ENCODE results near the gene SLAMF9. TPM values are rescaled to one million over a fixed set of nuclear protein-coding genes. Genes with fewer than 3 reads are reported as not detected.

The SLAMF9 gene
- total RNA-seq, 1 experiment from 2014 or later, result not detected

DNA sequence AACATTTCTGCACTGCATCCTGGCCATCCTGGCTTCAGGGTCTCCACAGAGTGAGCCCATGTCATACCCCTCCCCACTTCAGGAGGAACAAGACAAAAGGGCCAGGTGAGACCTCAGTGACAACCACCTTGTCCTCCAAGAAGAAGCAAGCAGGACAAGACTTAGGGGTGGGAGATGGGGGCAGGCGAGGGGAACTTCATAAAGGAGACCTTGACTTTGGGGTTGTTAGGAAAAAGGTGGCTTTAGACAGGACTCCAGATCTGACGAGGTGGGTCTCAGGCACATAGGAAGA is 24.0 kb upstream of the SLAMF9 start:
- intact Hi-C loops (cut with micrococcal nuclease; ENCODE audit: unreplicated experiment), result no loop called here
- CTCF ChIA-PET, result no interaction called here
- Histone ChIP-seq H3K27me3 (replicated peaks; ENCODE audit: insufficient read depth, low read depth, low read length, poor library complexity) (peaks cover 72% of the 10 kb centered on the region), H3K36me3 (ENCODE audit: insufficient read depth, low read length, poor library complexity, severe bottlenecking) (no peaks in the 10 kb centered on the region), H3K9me3 (ENCODE audit: low read depth, low read length, poor library complexity, severe bottlenecking) (no peaks in the 10 kb centered on the region), H3K27ac (ENCODE audit: low read depth, low read length, poor library complexity, severe bottlenecking) (no peak overlapping the region), H3K4me3 (ENCODE audit: low read depth, low read length, poor library complexity, severe bottlenecking) (no peak overlapping the region), H3K4me1 (ENCODE audit: insufficient read depth, low read length, poor library complexity, severe bottlenecking) (no peaks in the 10 kb centered on the region)
- no TSS peak for BruUV-seq (replicated peaks)
- POLR2A ChIA-PET (ENCODE audit: low non-redundant PET), result no interaction called here
- TF ChIP-seq, protein P1, sequence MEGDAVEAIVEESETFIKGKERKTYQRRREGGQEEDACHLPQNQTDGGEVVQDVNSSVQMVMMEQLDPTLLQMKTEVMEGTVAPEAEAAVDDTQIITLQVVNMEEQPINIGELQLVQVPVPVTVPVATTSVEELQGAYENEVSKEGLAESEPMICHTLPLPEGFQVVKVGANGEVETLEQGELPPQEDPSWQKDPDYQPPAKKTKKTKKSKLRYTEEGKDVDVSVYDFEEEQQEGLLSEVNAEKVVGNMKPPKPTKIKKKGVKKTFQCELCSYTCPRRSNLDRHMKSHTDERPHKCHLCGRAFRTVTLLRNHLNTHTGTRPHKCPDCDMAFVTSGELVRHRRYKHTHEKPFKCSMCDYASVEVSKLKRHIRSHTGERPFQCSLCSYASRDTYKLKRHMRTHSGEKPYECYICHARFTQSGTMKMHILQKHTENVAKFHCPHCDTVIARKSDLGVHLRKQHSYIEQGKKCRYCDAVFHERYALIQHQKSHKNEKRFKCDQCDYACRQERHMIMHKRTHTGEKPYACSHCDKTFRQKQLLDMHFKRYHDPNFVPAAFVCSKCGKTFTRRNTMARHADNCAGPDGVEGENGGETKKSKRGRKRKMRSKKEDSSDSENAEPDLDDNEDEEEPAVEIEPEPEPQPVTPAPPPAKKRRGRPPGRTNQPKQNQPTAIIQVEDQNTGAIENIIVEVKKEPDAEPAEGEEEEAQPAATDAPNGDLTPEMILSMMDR (conservative IDR thresholded peaks at IDR 0.05; ENCODE audit: low read depth, low read length), result no peak
- no peak for TF ChIP-seq EZH2 (IDR thresholded peaks at IDR 0.05; ENCODE audit: borderline replicate concordance, low read depth, low read length, poor library complexity, severe bottlenecking)
- DNase-seq (ENCODE audit: low spot score), result no peak

DNA sequence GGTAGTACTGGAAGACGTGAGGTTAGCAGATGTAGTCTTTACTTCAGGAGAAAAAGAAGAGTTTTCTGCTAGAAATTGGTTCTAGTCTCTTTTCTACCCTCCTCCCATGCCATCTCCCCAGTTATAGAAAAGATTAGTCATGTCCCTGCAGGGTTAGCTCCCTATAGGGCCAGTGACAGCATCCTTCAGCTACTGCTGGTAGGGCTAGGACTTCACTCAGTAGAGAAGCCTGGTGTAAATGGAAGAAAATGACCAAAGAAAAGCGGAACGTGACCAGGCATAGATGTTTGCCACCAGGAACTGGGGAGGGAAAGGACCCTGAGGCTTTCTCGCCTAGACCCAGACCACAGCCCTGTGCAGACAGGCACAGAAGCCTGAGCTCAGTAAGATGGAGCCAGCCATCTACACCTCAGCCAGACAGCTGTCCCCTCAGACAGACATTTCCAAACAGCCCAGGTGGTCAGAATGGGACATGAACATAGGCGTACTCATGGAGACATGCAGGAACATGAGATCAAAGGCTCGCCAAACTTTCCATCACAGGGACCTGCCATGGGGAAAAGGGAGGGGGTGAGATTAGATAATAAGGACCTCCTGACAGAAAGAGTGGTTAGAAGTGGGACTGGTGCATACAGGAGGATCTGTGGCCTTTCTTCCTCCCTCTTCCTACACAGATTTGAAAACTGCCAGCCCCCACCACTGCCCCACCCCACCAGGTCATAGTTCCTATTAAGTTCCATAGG is 23.5 kb upstream of the SLAMF9 start:
- ChIA-PET CTCF (no interaction called here), POLR2A (ENCODE audit: low non-redundant PET) (no interaction called here)
- intact Hi-C loops (cut with micrococcal nuclease; ENCODE audit: unreplicated experiment), result no loop called here
- H3K27me3 ChIP-seq (replicated peaks; ENCODE audit: insufficient read depth, low read depth, low read length, poor library complexity), result peaks cover 70% of the 10 kb centered on the region
- no peaks in the 10 kb centered on the region for H3K36me3 ChIP-seq (ENCODE audit: insufficient read depth, low read length, poor library complexity, severe bottlenecking)
- no peaks in the 10 kb centered on the region for H3K4me1 ChIP-seq (ENCODE audit: insufficient read depth, low read length, poor library complexity, severe bottlenecking)
- no peak overlapping the region for H3K4me3 ChIP-seq (ENCODE audit: low read depth, low read length, poor library complexity, severe bottlenecking)
- BruUV-seq (replicated peaks), result no TSS peak
- no peak for TF ChIP-seq EZH2 (IDR thresholded peaks at IDR 0.05; ENCODE audit: borderline replicate concordance, low read depth, low read length, poor library complexity, severe bottlenecking)
- TF ChIP-seq, protein P1 (conservative IDR thresholded peaks at IDR 0.05; ENCODE audit: low read depth, low read length), result no peak
- no peak overlapping the region for H3K27ac ChIP-seq (ENCODE audit: low read depth, low read length, poor library complexity, severe bottlenecking)
- H3K9me3 ChIP-seq (ENCODE audit: low read depth, low read length, poor library complexity, severe bottlenecking), result no peaks in the 10 kb centered on the region
- no peak for DNase-seq (ENCODE audit: low spot score)

DNA sequence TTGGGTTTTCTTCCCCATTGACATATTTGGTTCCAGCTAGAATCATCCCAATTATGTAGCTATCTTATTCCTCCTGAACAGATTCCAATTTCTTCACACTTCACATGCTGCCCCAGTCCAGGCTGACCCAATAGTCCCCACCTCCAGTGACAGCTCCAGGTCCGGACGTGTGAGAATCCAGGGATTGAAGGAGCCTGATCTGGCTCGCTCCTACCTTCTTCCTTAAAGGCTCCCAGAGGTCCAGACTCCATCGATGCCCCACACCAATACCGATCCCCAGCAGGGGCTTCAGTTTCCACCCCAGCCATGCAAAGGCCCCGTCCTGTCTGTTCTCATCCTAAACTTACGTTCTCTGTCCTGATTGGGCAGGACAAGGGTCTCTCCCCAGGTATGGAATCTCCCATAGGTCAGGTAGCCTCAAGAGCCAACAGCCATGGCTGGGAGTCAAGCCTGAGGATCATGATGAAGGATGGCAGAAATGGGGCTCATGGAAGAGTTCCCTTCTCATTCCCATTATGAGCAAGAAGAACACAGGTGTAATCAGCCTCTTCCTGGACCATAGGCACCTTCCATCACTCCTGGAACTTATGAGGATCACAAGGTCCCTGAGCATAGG is 20.4 kb upstream of the SLAMF9 start:
- no peaks in the 10 kb centered on the region for H3K36me3 ChIP-seq (ENCODE audit: insufficient read depth, low read length, poor library complexity, severe bottlenecking)
- no TSS peak for BruUV-seq (replicated peaks)
- ChIA-PET CTCF (no interaction called here), POLR2A (ENCODE audit: low non-redundant PET) (no interaction called here)
- DNase-seq (ENCODE audit: low spot score), result no peak
- no peak overlapping the region for H3K4me3 ChIP-seq (ENCODE audit: low read depth, low read length, poor library complexity, severe bottlenecking)
- H3K4me1 ChIP-seq (ENCODE audit: insufficient read depth, low read length, poor library complexity, severe bottlenecking), result no peaks in the 10 kb centered on the region
- TF ChIP-seq EZH2 (IDR thresholded peaks at IDR 0.05; ENCODE audit: borderline replicate concordance, low read depth, low read length, poor library complexity, severe bottlenecking), result no peak
- TF ChIP-seq, protein P1 (conservative IDR thresholded peaks at IDR 0.05; ENCODE audit: low read depth, low read length), result no peak
- peaks cover 56% of the 10 kb centered on the region for H3K27me3 ChIP-seq (replicated peaks; ENCODE audit: insufficient read depth, low read depth, low read length, poor library complexity)
- no peaks in the 10 kb centered on the region for H3K9me3 ChIP-seq (ENCODE audit: low read depth, low read length, poor library complexity, severe bottlenecking)
- H3K27ac ChIP-seq (ENCODE audit: low read depth, low read length, poor library complexity, severe bottlenecking), result no peak overlapping the region
- intact Hi-C loops (cut with micrococcal nuclease; ENCODE audit: unreplicated experiment), result no loop called here
